ENCODE measurements around the gene MC2R. TPM values are rescaled to one million over a fixed set of nuclear protein-coding genes. Genes with fewer than 3 reads are reported as not detected.

The MC2R gene
- not detected in 2 replicates for total RNA-seq

- intact Hi-C loops (cut with micrococcal nuclease): no loop called here
These were observed at the start of gene MC2R for GRCh38 chr18:13915391-13915790. MC2R (minus strand) TSS chr18:13915536; CDS start chr18:13885518, 30,018 bp downstream.

DNA sequence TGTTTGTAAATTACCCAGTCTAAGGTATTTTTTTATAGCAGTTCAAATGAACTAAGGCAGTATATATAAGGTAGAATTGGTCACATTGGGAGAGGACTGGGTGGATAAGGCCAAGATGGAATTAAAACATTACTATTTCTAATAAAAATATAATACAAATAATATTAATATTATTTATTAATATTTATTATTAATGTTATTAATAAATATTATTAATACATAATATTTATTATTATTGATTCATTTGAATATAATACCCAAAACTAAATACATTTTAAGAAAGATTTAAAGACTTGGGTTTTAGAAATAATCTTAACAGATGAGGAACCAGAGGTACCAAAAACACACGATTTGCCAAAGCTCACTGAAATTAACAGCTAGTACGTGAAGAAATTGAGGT, 30.5 kb upstream of the MC2R start:
- intact Hi-C loops (cut with micrococcal nuclease): loop anchor here (10.0 kb wide), 1 partner anchor 59 kb away; no protein-coding TSS in a partner anchor

DNA sequence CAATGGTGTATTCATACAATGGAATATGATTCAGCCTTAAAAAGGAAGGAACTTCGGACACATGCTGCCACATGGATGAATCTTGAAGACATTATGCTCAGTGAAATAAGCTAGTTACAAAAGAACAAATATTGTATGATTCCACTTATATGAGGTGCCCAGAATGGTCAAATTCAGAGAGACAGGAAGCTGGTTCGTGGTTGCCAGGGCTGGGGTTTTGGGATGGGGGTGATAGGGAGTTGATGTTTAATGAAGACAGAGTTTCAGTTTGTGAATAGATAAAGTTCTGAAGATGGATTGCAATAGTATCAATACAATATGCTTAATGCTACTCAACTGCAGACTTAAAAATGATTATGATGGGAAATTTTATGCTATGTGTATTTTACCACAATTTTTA, 28.0 kb upstream of the MC2R start:
- intact Hi-C loops (cut with micrococcal nuclease): loop anchor here (10.0 kb wide), 1 partner anchor 61 kb away; no protein-coding TSS in a partner anchor

DNA sequence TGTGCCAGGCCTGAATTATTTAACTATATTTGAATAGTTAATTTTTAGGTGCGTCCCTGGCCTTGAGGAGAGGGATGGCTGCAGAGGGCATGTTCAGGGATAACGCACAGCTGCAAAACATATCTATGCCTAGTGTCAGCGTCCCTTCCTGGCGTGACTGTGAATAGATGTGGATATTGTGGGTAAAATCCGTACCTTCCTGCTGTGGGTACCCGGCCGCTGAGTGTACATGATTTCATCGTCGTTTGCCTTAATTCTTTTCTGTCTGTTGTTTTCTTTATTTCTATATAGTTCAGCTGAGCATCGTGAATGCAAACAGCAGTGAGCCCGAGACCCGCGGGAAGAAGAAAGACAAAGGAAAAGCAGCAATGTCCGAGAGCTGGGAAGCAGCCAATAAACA, 25.0 kb upstream of the MC2R start:
- intact Hi-C loops (cut with micrococcal nuclease): loop anchor here (10.0 kb wide), 1 partner anchor 64 kb away; no protein-coding TSS in a partner anchor

DNA sequence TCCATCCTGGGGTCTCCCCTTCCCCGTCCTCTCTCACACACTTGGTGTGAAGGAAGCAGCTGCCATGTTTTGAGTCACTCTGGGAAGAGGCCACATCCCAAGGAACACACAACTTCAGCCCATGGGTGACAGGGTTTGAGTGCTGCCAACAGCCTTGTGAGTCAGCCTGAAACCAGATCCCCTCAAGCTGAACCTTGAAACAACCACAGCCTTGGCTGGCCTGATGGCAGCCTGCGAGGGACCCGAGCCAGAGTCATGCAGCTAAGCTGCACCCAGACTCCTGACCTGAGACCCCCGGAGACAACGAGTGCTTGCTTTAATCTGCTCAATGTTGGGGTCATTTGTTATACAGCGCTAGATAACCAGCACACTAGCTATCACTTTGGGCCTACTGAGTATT, 19.3 kb upstream of the MC2R start:
- intact Hi-C loops (cut with micrococcal nuclease): no loop called here

GRCh38 chr18:13934058-13934457, 18.7 kb upstream of the MC2R start:
- intact Hi-C loops (cut with micrococcal nuclease): no loop called here

GRCh38 chr18:13932285-13933025, 17.1 kb upstream of the MC2R start:
- intact Hi-C loops (cut with micrococcal nuclease): no loop called here

DNA sequence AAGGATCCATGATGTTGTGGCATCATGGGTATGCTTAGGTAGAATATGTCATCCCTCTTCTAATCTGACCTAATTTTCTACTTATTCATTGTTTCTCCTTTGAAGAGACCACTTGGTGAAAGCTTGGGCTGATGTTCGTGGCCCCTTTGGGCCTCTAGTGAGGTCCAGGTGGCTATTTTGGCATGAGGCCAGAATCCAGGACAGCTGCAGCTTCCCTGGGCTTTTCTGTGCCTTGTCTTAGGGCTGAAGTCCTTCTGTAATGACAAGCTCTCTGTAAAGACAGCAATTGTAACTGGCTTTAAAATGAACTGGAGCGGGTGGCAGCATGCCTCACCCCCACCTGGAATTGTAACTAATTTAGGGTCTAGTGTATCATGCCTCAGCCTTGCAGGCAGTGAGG, 15.6 kb upstream of the MC2R start:
- intact Hi-C loops (cut with micrococcal nuclease): no loop called here

GRCh38 chr18:13923221-13923620, 7.9 kb upstream of the MC2R start:
- intact Hi-C loops (cut with micrococcal nuclease): no loop called here

DNA sequence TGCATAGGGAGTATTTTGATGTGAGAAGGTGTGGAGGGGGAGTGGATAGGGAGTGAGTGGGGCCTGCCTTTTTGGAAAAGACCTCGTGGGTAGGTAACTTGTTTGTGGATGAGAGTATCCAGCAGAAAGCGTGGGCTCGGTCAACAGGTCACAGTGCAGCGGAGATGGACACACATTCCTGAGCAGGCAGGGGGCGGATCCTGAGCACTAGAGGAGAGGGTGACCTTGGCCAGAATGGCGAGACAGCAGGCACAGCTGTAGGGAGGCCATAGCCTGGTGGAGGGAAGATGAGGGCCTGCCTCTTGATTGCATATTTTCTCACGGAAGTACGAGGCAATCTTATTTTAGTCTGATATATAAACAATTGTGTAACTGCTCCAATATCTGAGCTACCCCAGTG, 3.6 kb upstream of the MC2R start:
- intact Hi-C loops (cut with micrococcal nuclease): no loop called here

DNA sequence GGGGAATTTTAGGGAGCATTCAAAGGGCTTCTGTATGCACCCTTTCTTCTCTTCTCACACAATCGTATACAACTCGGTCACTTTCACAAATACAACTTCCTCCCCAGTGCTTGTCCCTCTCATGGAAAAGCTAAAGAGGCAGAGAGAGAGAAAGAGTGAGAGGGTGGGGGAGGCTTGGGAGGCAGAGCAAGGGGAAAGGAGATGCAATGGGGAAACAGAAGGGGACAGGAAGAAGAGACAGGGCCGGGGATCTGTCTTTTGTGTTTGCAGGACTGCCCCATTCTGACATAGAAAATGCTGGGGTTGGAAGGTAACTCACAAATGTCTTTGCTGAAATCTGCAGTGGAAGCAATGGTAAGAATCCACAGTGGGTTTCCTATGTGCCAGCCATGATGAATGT, 2.1 kb upstream of the MC2R start:
- intact Hi-C loops (cut with micrococcal nuclease): no loop called here

- intact Hi-C loops (cut with micrococcal nuclease): no loop called here
These were observed 1.2 kb upstream of the MC2R start for GRCh38 chr18:13916559-13916958.

DNA sequence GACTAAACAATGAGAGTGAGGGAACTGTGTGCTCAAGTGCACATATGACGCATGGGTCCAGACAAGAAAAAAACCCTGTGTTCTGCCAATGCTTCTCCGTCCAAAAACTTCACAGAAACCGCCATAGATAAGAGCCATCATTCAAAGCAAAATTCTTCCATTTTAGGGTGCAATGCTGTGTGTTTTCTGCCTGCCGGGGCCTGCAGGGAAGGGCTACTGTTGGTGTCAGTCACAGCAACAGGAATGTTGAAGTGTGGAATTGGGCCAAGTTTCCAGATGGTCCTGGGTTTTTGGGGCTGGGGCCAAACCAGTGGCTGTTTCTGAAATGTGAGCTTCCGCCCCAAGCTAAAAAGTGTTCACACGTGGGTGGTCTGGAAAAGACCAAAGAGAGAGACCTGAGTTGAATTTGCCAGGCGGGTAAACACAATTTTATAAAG, 677 bp upstream of the MC2R start:
- intact Hi-C loops (cut with micrococcal nuclease): no loop called here

DNA sequence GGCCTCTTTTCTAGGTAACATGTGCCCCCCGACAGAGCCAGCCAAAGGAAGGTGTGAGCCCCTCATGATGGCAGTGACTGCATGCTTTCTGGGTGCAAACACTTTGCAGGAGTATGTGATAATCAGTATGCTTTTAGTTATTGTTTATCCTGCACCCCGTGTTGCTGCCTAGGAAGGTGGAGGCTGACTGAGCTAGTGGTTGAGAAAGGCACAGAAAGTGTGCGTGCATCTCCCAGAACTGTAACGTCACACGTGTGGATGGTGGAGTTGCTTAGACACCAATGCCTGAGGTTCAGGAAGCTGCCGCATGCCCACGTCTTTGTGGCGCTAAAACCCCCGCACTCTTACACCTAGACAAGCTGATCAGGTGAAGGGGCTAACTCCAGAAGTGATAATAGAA, 580 bp downstream of the MC2R start:
- intact Hi-C loops (cut with micrococcal nuclease): no loop called here

DNA sequence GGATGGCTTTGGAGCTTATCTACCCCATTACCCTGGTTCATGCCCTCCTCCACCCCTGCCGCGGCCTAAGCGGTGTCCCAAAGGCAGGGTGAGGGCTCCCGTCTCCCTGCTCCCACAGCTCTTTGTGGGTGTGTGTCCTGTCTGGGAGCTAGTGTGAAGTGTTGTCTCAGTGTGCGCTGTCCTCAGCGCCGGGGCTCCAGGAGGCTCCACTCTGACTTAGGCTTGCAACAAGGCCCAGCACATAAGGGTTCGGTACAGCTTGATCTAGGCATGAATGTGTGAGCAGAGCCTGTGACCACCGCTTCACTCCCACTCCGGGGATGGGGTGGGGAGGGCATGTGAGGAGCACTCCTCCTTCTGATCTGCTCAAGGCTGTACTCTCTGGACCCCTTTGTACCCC, 1.2 kb downstream of the MC2R start:
- intact Hi-C loops (cut with micrococcal nuclease): no loop called here

GRCh38 chr18:13913205-13913604, 2.1 kb downstream of the MC2R start:
- intact Hi-C loops (cut with micrococcal nuclease): no loop called here

DNA sequence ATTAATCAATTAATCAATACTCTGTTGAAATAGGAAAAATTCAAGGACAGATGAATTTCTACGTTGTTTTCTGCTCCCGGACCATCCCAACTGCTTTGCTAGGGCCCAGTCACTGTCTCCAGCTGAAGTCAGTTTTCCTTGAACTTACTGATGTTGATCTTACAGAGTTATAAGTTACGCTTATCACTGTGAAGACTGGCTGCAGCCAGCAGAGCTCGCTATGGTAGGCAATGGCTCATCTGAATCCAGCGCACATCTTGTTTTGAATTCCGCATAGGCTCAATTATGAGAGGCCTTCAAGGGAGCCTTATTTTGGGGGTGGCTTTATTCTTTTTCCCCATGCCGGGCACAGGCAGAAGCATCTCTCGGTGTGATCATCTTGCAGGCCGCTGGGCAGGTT, 2.7 kb downstream of the MC2R start:
- intact Hi-C loops (cut with micrococcal nuclease): no loop called here

GRCh38 chr18:13910986-13911385, 4.3 kb downstream of the MC2R start:
- intact Hi-C loops (cut with micrococcal nuclease): no loop called here

DNA sequence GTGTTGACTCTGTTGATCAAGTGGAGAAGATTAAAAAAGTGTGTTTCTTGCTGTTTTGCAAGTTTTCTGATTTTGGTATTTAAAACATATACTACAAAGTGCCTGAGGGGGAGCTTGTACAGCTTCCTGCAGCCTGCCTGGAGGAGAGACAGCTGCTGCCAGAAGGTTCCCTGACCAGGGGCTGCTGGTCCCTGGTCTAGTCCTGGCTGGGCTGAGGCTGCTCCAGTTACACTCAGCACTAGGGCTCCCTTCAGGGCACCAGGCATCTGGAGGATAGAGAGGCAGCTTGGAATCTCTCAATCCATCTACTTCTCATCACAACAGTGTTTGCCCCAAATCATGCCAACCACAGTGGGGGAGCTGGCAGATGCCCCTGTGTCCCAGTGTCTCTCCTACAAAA, 4.8 kb downstream of the MC2R start:
- intact Hi-C loops (cut with micrococcal nuclease): no loop called here

GRCh38 chr18:13909141-13909940, 6.0 kb downstream of the MC2R start:
- intact Hi-C loops (cut with micrococcal nuclease): no loop called here

GRCh38 chr18:13900633-13901032, 14.7 kb downstream of the MC2R start:
- intact Hi-C loops (cut with micrococcal nuclease): no loop called here

DNA sequence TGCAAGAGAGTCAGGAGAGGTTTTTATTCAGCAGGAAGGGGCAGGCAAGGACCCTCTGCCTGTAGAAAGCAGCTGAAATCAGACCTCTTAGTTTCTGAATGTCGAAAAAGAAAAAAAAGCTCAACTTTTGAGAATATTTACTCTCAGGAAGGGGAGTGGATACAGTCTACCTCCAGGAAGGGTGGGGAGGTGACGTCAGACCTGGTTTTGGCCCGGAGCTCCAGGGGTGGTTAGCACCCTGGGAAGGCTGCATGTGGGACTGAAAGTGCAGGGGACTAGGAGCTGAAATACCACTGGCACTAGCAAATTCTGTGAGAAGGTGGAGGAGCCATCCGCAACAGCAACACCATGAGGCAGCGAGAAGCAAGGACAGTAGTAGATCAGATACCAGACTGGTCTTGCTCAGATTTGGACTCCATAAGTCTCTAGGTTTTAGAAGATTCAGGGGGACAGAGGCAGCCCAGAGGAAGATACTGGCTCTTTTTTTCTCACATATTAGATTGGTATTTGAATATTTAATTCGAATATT, 19.8 kb downstream of the MC2R start:
- intact Hi-C loops (cut with micrococcal nuclease): no loop called here
